Measurements from ENCODE around the gene SPON1.

- TF ChIP-seq EZH2phosphoT487 (IDR thresholded peaks at IDR 0.05; ENCODE audit: borderline replicate concordance) (no peak), CTCF (conservative IDR thresholded peaks at IDR 0.05; ENCODE audit: low read length) (no peak)
These were observed 240.8 kb downstream of the SPON1 start for GRCh38 chr11:14203321-14203720.

Measured in Loucy (cell line).